NCI-H1048 (cell line): ENCODE results near the gene ENO1.

Experiments
- DNase-seq: peaks from one replicate; lab custom pipeline; 2025; lab: John Stamatoyannopoulos, UW

ENO1 gene

GRCh38 chr1:8813016-8813763, 65.3 kb downstream of the ENO1 start:
- no peak for DNase-seq

DNA sequence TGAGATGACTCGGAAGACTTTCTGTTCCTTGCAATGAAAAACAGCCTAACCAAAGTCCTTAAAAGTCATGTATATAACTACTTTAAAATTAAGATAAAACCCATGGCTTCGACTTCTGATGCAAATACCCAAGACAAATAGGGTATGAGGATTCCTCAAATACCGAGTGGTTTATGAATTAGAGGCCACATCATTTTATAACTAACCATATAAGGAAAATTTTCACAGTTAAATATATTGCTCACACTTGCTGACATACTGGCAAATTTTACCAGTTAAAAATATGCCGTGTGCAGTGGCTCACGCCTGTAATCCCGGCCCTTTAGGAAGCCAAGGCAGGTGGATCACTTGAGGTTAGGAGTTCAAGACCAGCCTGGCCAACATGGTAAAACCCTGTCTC, 66.4 kb downstream of the ENO1 start:
- no peak for DNase-seq
